ENCODE measurements around the gene REEP1.
A peak's percentile ranks its signal among the peaks of the same experiment; 100 is the strongest.

REEP1 gene

DNA sequence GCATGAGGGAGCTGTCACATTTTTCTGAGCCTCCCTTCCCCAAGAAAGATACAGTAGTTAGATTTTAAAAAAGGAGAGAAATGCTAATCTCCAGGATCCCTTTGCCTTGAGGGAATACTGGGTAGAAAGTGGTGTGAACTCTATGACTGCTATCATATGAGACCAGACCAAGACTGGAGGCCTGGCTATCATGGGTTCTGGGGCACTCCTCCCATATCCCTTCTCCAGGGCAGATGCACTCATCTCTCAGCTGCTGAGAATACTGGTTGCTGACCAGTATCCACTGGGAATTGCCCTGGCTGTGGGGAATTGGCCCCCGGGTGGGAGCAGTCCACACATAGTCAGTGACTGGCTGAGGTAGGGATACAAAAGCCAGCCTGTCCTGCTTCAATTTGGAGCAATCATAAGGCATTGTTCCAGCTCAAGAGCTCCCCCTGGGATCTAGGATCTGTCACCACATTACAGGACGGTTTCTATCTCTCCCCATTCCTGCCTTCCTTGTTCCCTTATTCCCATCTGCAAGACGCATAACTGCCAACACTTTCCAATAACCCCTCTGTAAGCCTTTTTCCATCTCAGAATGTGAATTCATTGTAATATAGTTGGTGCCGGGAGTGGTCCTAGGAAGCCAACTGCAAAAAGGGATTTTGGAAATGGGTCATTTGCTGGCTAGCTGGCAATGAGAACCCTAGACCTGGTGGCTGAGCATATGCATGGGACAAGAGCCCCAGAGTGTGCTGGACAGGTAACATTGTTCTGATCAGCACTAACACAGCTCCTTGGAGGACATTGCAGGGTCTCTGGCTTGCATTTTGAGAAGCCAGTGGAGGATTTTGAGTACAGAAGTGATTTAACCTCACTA lies 35.4 kb upstream of the REEP1 start:
- no peak for DNase-seq (ENCODE audit: low spot score)
- H3K4me3 ChIP-seq = no peak overlapping the region
- TF ChIP-seq CTCF (IDR thresholded peaks at IDR 0.05) = peak; percentile 42
- no peak overlapping the region for H3K27ac ChIP-seq

DNA sequence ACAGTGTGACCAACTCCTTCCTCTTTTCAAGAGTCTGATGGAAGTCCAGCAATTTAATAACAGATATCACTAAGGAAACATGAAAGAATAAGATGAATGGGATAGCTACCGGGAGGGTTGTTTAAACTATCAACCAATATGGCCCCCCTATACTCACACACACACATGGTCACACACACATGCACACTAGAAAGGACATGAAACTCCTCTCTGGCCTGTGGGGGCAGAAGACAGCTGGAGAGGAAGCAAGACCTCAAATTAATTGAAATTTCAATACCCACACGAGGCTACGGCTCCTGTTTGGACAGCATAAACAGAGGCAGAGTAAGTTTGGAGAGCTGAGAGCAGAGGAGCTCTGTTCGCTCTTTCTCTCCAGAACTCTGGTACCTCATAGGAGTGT lies 34.7 kb upstream of the REEP1 start:
- no peak overlapping the region for H3K4me3 ChIP-seq
- H3K27ac ChIP-seq = no peak overlapping the region
- TF ChIP-seq CTCF (IDR thresholded peaks at IDR 0.05) = no peak
- no peak for DNase-seq (ENCODE audit: low spot score)

DNA sequence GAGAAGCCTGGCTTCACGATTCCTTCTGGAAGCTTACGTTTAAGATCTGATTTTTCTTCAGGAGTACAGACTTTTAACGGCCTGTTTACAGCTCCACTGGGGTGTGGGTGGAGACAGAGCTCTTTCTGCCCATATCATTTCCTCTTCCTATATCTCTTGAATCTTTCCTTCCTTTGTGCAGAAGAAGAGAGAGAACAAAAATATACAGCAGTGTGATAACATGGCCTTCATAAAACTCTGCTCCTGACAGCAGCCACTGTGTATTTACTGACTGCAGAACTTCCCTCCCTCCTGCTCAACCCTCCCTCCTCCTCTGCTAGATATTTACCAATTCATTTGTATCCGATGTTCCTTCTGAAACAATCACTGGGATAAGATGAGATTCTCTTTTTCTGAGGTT lies 34.1 kb upstream of the REEP1 start:
- Histone ChIP-seq H3K27ac (no peak overlapping the region), H3K4me3 (no peak overlapping the region)
- no peak for TF ChIP-seq CTCF (IDR thresholded peaks at IDR 0.05)
- DNase-seq (ENCODE audit: low spot score) = no peak

GRCh38 chr2:86370579-86370978 lies 33.2 kb upstream of the REEP1 start:
- TF ChIP-seq CTCF (IDR thresholded peaks at IDR 0.05) = no peak
- DNase-seq (ENCODE audit: low spot score) = no peak
- H3K27ac ChIP-seq = no peak overlapping the region
- no peak overlapping the region for H3K4me3 ChIP-seq

DNA sequence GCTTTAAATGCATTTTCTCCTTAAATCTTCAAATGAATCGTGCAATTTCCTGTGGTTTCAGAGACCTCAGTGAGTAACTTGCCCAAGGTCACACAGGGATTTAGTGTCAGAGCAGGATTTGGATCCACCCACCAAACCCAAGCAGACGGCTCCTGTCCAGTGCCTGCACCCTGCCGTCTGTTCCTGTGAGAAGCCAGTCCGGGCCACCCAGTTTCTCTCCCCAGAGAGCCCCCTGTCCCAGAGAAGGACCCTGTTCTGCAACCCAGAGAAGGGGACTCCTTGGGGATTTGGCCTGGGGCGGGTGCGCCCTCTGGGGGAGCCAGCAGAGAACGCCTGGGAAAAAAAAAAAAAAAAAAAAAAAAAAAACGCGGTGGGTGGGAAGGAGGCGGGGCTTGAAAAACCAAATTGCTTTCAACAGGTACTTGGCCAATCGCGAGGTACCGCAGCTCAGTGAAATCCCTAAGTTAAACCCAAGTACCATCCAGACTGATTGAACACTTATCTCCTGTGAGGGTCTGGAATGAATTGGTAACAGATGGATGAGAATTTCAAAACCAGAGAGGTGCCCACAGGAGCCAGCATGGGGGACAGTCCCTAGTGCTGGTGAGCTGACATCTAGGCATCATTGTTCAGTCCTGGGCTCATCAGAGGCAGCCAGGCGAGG lies 30.9 kb upstream of the REEP1 start:
- peak; percentile 18 for TF ChIP-seq CTCF (IDR thresholded peaks at IDR 0.05)
- Histone ChIP-seq H3K27ac (no peak overlapping the region), H3K4me3 (peak overlapping the region; percentile 42)
- no peak for DNase-seq (ENCODE audit: low spot score)

DNA sequence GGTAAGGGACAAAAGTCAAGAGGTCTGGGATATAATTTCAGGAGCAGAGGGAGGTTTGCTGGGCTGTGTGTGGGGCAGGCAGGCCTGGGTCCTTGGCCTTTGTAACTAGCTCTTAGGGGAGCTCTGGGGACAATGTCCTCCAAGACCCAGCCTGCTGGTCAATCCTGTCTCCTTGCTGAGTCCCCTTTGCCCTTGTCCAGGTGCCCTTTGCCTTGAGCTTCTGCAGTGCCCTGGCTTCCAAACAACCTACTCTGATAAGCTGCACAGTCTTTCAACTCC lies 30.0 kb upstream of the REEP1 start:
- Histone ChIP-seq H3K4me3 (no peak overlapping the region), H3K27ac (no peak overlapping the region)
- no peak for TF ChIP-seq CTCF (IDR thresholded peaks at IDR 0.05)
- DNase-seq (ENCODE audit: low spot score) = no peak

Data from coronary artery (tissue), 2 donors.